NCI-H2029 (cell line): Measurements from ENCODE around the gene CRLF2.
"Not testable (repeated sequence)": the region's sequence is repeated elsewhere in the genome, so short reads cannot be mapped to it uniquely, and the experiment has no call there.

Experiments used
- DNase-seq: peaks from one replicate; lab custom pipeline; 2025; lab: John Stamatoyannopoulos, UW

CRLF2 gene

GRCh38 chrX:1167918-1168481, 44.4 kb downstream of the CRLF2 start:
- DNase-seq, result no peak

GRCh38 chrX:1167466-1167865, 45.0 kb downstream of the CRLF2 start:
- DNase-seq, result no peak

GRCh38 chrX:1165535-1166196, 46.8 kb downstream of the CRLF2 start:
- DNase-seq, result no peak

GRCh38 chrX:1164322-1165288, 47.8 kb downstream of the CRLF2 start:
- DNase-seq, result no peak

GRCh38 chrX:1163231-1163630, 49.2 kb downstream of the CRLF2 start:
- no peak for DNase-seq

GRCh38 chrX:1162119-1162916, 50.1 kb downstream of the CRLF2 start:
- no peak for DNase-seq

- DNase-seq, result no peak
These were observed 52.9 kb downstream of the CRLF2 start for GRCh38 chrX:1159548-1159947.

GRCh38 chrX:1156681-1157455, 55.6 kb downstream of the CRLF2 start:
- DNase-seq, result not testable (repeated sequence)

GRCh38 chrX:1153940-1154339, 58.5 kb downstream of the CRLF2 start:
- DNase-seq, result no peak

- no peak for DNase-seq
These were observed 60.4 kb downstream of the CRLF2 start for GRCh38 chrX:1152090-1152489.

GRCh38 chrX:1151378-1152077, 60.9 kb downstream of the CRLF2 start:
- DNase-seq, result no peak

- no peak for DNase-seq
These were observed 61.7 kb downstream of the CRLF2 start for GRCh38 chrX:1150569-1151347.

GRCh38 chrX:1147611-1148515, 64.6 kb downstream of the CRLF2 start:
- no peak for DNase-seq

- no peak for DNase-seq
These were observed 68.2 kb downstream of the CRLF2 start for GRCh38 chrX:1144293-1144692.
